Activated effector memory CD4-positive, alpha-beta T cell treated with anti-CD3 and anti-CD28 coated beads, Interleukin-2, amount 50 U/mL, for 16 hours (primary cell): ENCODE data around the gene CGB3.
"Not testable (repeated sequence)": the region's sequence is repeated elsewhere in the genome, so short reads cannot be mapped to it uniquely, and the experiment has no call there.

ENCODE experiments used
- DNase-seq: peaks from one replicate; pipeline ENCODE4 v3.0.0-alpha.2; 2020

CGB3 gene

GRCh38 chr19:49024233-49024632, at the start of gene CGB3:
CGB3 (minus strand) TSS chr19:49024333; CDS start chr19:49023971, 362 bp downstream.
- not testable (repeated sequence) for DNase-seq

GRCh38 chr19:49071860-49072547, 47.9 kb upstream of the CGB3 start:
- DNase-seq = peak; percentile 71

- no peak for DNase-seq
Observed at GRCh38 chr19:49070416-49070815, 46.3 kb upstream of the CGB3 start.

- DNase-seq = no peak
Observed at GRCh38 chr19:49069026-49069425, 44.9 kb upstream of the CGB3 start.

GRCh38 chr19:49067554-49067953, 43.4 kb upstream of the CGB3 start:
- DNase-seq = no peak

- DNase-seq = no peak
Observed at GRCh38 chr19:49065905-49066512, 41.9 kb upstream of the CGB3 start.

- no peak for DNase-seq
Observed at GRCh38 chr19:49064768-49065611, 40.9 kb upstream of the CGB3 start, which contains the start of gene NTF4. NTF4 (minus strand) TSS chr19:49064818; CDS start chr19:49061997, 2,821 bp downstream.

- no peak for DNase-seq
Observed at GRCh38 chr19:49064029-49064629, 40.0 kb upstream of the CGB3 start.

GRCh38 chr19:49061445-49061844, 37.3 kb upstream of the CGB3 start:
- no peak for DNase-seq

- no peak for DNase-seq
Observed at GRCh38 chr19:49061000-49061399, 36.9 kb upstream of the CGB3 start.

- no peak for DNase-seq
Observed at GRCh38 chr19:49059053-49059452, 34.9 kb upstream of the CGB3 start.

GRCh38 chr19:49058562-49058961, 34.4 kb upstream of the CGB3 start:
- no peak for DNase-seq

- peak; percentile 80 for DNase-seq
Observed at GRCh38 chr19:49057636-49058234, 33.6 kb upstream of the CGB3 start, which contains the start of gene CGB7. CGB7 (minus strand) TSS chr19:49057749; CDS start chr19:49055375, 2,374 bp downstream.

GRCh38 chr19:49056902-49057596, 32.9 kb upstream of the CGB3 start:
- DNase-seq = not testable (repeated sequence)

GRCh38 chr19:49056101-49056901, 32.2 kb upstream of the CGB3 start:
- peak; percentile 85 for DNase-seq

- not testable (repeated sequence) for DNase-seq
Observed at GRCh38 chr19:49050376-49051033, 26.4 kb upstream of the CGB3 start.

- DNase-seq = not testable (repeated sequence)
Observed at GRCh38 chr19:49049834-49050233, 25.7 kb upstream of the CGB3 start.

GRCh38 chr19:49049011-49049410, 24.9 kb upstream of the CGB3 start, which contains the start of gene CGB8:
CGB8 (minus strand) TSS chr19:49049111; CDS start chr19:49048739, 372 bp downstream.
- not testable (repeated sequence) for DNase-seq

GRCh38 chr19:49043548-49043947, 19.4 kb upstream of the CGB3 start, which contains the start of gene CGB5:
CGB5 (plus strand) TSS chr19:49043848; CDS start chr19:49044210, 362 bp downstream.
- DNase-seq = not testable (repeated sequence)

GRCh38 chr19:49042666-49043065, 18.5 kb upstream of the CGB3 start:
- not testable (repeated sequence) for DNase-seq
